ENCODE results near the gene OTOL1. TPM values are rescaled to one million over a fixed set of nuclear protein-coding genes. Genes with fewer than 3 reads are reported as not detected.

Gene OTOL1
- total RNA-seq, 1 experiment from 2014 or later, result not detected

- ChIA-PET CTCF (no interaction called here), POLR2A (no interaction called here)
- ATAC-seq (no peak), DNase-seq (ENCODE audit: low spot score) (no peak)
- H3K27ac Mint-ChIP-seq, result no peak overlapping the region
- H3K4me1 Mint-ChIP-seq, result peaks cover 7% of the 10 kb centered on the region
- H3K9me3 Mint-ChIP-seq, result peaks cover 9% of the 10 kb centered on the region; the same call in 1 of the 2 replicates
- no peak overlapping the region for H3K4me3 Mint-ChIP-seq
- no peaks in the 10 kb centered on the region for H3K27me3 Mint-ChIP-seq (ENCODE audit: low read depth)
- TF ChIP-seq IRF1 (CRISPR knock-in tag; IDR thresholded peaks at IDR 0.05), result no peak
- TF ChIP-seq MAX (CRISPR knock-in tag; IDR thresholded peaks at IDR 0.05), result no peak
- TF ChIP-seq RELA (CRISPR knock-in tag; IDR thresholded peaks at IDR 0.05; ENCODE audit: borderline replicate concordance), result no peak
- TF ChIP-seq NFYB (CRISPR knock-in tag; conservative IDR thresholded peaks at IDR 0.05; ENCODE audit: low read depth), result no peak
- no peak for TF ChIP-seq TCF7 (CRISPR knock-in tag; IDR thresholded peaks at IDR 0.05; ENCODE audit: low read depth)
- TF ChIP-seq TP53 (CRISPR knock-in tag; IDR thresholded peaks at IDR 0.05), result no peak
- TF ChIP-seq ZBTB43 (CRISPR knock-in tag; IDR thresholded peaks at IDR 0.05), result no peak
- TF ChIP-seq SP1 (CRISPR knock-in tag; conservative IDR thresholded peaks at IDR 0.05), result no peak
- H3K36me3 Mint-ChIP-seq, result no peaks in the 10 kb centered on the region
These were observed 27.3 kb downstream of the OTOL1 start for GRCh38 chr3:161523916-161524315.

- Mint-ChIP-seq H3K36me3 (no peaks in the 10 kb centered on the region), H3K4me3 (no peak overlapping the region), H3K4me1 (no peaks in the 10 kb centered on the region), H3K9me3 (peaks cover 9% of the 10 kb centered on the region; the same call in 1 of the 2 replicates), H3K27ac (no peak overlapping the region), H3K27me3 (ENCODE audit: low read depth) (no peaks in the 10 kb centered on the region)
- ChIA-PET POLR2A (no interaction called here), CTCF (no interaction called here)
- no peak for TF ChIP-seq ZMAT4 (CRISPR knock-in tag; IDR thresholded peaks at IDR 0.05)
- TF ChIP-seq GRHL2 (CRISPR knock-in tag; IDR thresholded peaks at IDR 0.05; ENCODE audit: insufficient replicate concordance, severe bottlenecking), result no peak
- no peak for TF ChIP-seq ZNF219 (CRISPR knock-in tag; IDR thresholded peaks at IDR 0.05; ENCODE audit: borderline replicate concordance)
- no peak for TF ChIP-seq STAT6 (CRISPR knock-in tag; conservative IDR thresholded peaks at IDR 0.05; ENCODE audit: low read depth)
- DNase-seq (ENCODE audit: low spot score) (no peak), ATAC-seq (no peak)
These were observed 35.3 kb downstream of the OTOL1 start for GRCh38 chr3:161531930-161532329.

GRCh38 chr3:161540594-161540993 lies 44.0 kb downstream of the OTOL1 start:
- Mint-ChIP-seq H3K4me1 (no peaks in the 10 kb centered on the region), H3K27me3 (ENCODE audit: low read depth) (no peaks in the 10 kb centered on the region), H3K36me3 (no peaks in the 10 kb centered on the region), H3K27ac (no peak overlapping the region), H3K9me3 (peaks cover 6% of the 10 kb centered on the region; the same call in 1 of the 2 replicates), H3K4me3 (no peak overlapping the region)
- POLR2A ChIA-PET, result no interaction called here
- CTCF ChIA-PET, result no interaction called here
- no peak for ATAC-seq
- DNase-seq (ENCODE audit: low spot score), result no peak
- TF ChIP-seq ZBTB43 (CRISPR knock-in tag; IDR thresholded peaks at IDR 0.05), result no peak
- no peak for TF ChIP-seq SMAD4 (CRISPR knock-in tag; IDR thresholded peaks at IDR 0.05)
- no peak for TF ChIP-seq NFATC4 (CRISPR knock-in tag; IDR thresholded peaks at IDR 0.05)
- TF ChIP-seq NR3C1 (CRISPR knock-in tag; conservative IDR thresholded peaks at IDR 0.05; ENCODE audit: low read depth), result no peak
- TF ChIP-seq GTF2I (CRISPR knock-in tag; conservative IDR thresholded peaks at IDR 0.05), result no peak
- TF ChIP-seq PREB (CRISPR knock-in tag; IDR thresholded peaks at IDR 0.05; ENCODE audit: borderline replicate concordance), result no peak
- no peak for TF ChIP-seq JUN (CRISPR knock-in tag; IDR thresholded peaks at IDR 0.05)
- TF ChIP-seq MLX (CRISPR knock-in tag; IDR thresholded peaks at IDR 0.05), result no peak
- no peak for TF ChIP-seq ZNF416 (CRISPR knock-in tag; IDR thresholded peaks at IDR 0.05)
- TF ChIP-seq ZBTB21 (CRISPR knock-in tag; IDR thresholded peaks at IDR 0.05; ENCODE audit: borderline replicate concordance), result no peak
- no peak for TF ChIP-seq OVOL2 (CRISPR knock-in tag; IDR thresholded peaks at IDR 0.05; ENCODE audit: borderline replicate concordance)

Measured in WTC11 (cell line).